Sigmoid colon (tissue), 7 donors: ENCODE data around the gene BTBD6. TPM values are rescaled to one million over a fixed set of nuclear protein-coding genes. Genes with fewer than 3 reads are reported as not detected.

ENCODE experiments used
- DNase-seq: peaks from one replicate; pipeline ENCODE4 v3.0.0-alpha.2; 2019
- H3K27ac ChIP-seq, 4 donors: fragments of 200-600 bp; sonication (generic); one replicate each; pipeline ENCODE4 v1.5.1; 2016 to 2019; ENCODE audit warnings: mild to moderate bottlenecking in 1 of 4
- H3K27me3 ChIP-seq, 3 donors: fragments of 200-600 bp; sonication (generic); one replicate each; pipeline ENCODE4 v1.5.1; 2019; ENCODE audit warnings: mild to moderate bottlenecking in 1 of 3
- H3K36me3 ChIP-seq, 4 donors: fragments of 200-600 bp; sonication (generic); one replicate each; pipeline ENCODE4 v1.5.1; 2016 to 2019
- H3K4me1 ChIP-seq, 4 donors: fragments of 200-600 bp; sonication (generic); one replicate each; pipeline ENCODE4 v1.5.1; 2017 to 2019
- H3K4me3 ChIP-seq, 4 donors: fragments of 200-600 bp; sonication (generic); one replicate each; pipeline ENCODE4 v1.5.1; 2017 to 2019; ENCODE audit warnings: mild to moderate bottlenecking in 2 of 4, moderate library complexity in 1 of 4
- H3K9me3 ChIP-seq, 4 donors: fragments of 200-600 bp in 3 of 4; sonication (generic) in 3 of 4; one replicate each; pipeline versions ENCODE4 v1.5.1 to v1.6.1; 2013 to 2019
- CTCF ChIP-seq, 4 experiments: fragments of 450-650 bp in 3 of 4; fragments of 200-600 bp in 1 of 4; IDR thresholded peaks; one replicate each; pipeline ENCODE4 v1.5.1; 2016 to 2019; ENCODE audit warnings: antibody characterized with exemption in 4 of 4, mild to moderate bottlenecking in 3 of 4, moderate library complexity in 2 of 4
- EP300 ChIP-seq, 4 donors: sonication (generic); formaldehyde crosslinking; IDR thresholded peaks; one replicate each; pipeline ENCODE4 v1.6.1; 2017; ENCODE audit warnings: antibody characterized with exemption in 4 of 4
- POLR2A ChIP-seq, 2 donors: fragments of 450-650 bp; IDR thresholded peaks; one replicate each; pipeline ENCODE4 v1.6.1; 2016; ENCODE audit warnings: antibody characterized with exemption in 2 of 2, mild to moderate bottlenecking in 2 of 2, moderate library complexity in 2 of 2
- POLR2AphosphoS5 ChIP-seq, 4 donors: sonication (generic); formaldehyde crosslinking; IDR thresholded peaks; one replicate each; pipeline ENCODE4 v1.6.1; 2017; ENCODE audit warnings: antibody characterized with exemption in 4 of 4
- WGBS, 2 donors: extraction: QIAGEN DNeasy Blood & Tissue Kit; methylation state at CpG; one replicate each; pipeline ENCODE4 v1.1.7; 2013; 5-methylcytosine and 5-hydroxymethylcytosine counted together
- intact Hi-C: fragments of 100-400 bp; cut with DNase I; formaldehyde crosslinking; loops from one replicate; pipeline ENCODE4 v1.15.1; 2023
- polyA plus RNA-seq, 3 donors: library from polyadenylated mRNA; stranded (reverse); fragments of 200-250 nt; gene quantifications; one replicate each; pipeline ENCODE4 v1.2.3, GENCODE V29; 2013
- total RNA-seq, 4 donors: library from RNA; depleted of rRNA; stranded (reverse); fragments of >200 nt; gene quantifications; one replicate each; pipeline ENCODE4 v1.1.0, GENCODE V29; 2016
- donor health status: healthy with polysubstance abuse.
- donor health status: Bipolar disorder and iron deficiency.
- donor health status: healthy.

Gene BTBD6
- total and polyA plus RNA-seq, 7 donors, result 31.3 to 63.7 (median 42.5) TPM

- H3K4me1 ChIP-seq, result peaks cover 0 to 16% (median 10%) of the 10 kb centered on the region in 4 donors
- peak in 1 of 4 donors; percentile 14 for TF ChIP-seq POLR2AphosphoS5 (IDR thresholded peaks at IDR 0.05)
- no peak for TF ChIP-seq CTCF (IDR thresholded peaks at IDR 0.05)
- intact Hi-C loops, result no loop called here
- peak overlapping the region; percentile 9 to 77 (median 66) for H3K27ac ChIP-seq
- peaks cover 0 to 86% (median 26%) of the 10 kb centered on the region in 4 donors for H3K36me3 ChIP-seq
- H3K27me3 ChIP-seq, result no peaks in the 10 kb centered on the region
- DNase-seq, result no peak
- H3K4me3 ChIP-seq, result no peak overlapping the region
- 91 to 92% methylated on average over 29 of the region's 29 CpGs for WGBS, 2 donors
- H3K9me3 ChIP-seq, result no peaks in the 10 kb centered on the region
These were observed 27.4 kb upstream of the BTBD6 start for GRCh38 chr14:105220699-105221597.

GRCh38 chr14:105221598-105222178, 26.6 kb upstream of the BTBD6 start:
- Histone ChIP-seq H3K36me3 (peaks cover 0 to 86% (median 30%) of the 10 kb centered on the region in 4 donors), H3K4me3 (no peak overlapping the region), H3K27me3 (no peaks in the 10 kb centered on the region), H3K4me1 (peaks cover 0 to 16% (median 10%) of the 10 kb centered on the region in 4 donors), H3K27ac (peak overlapping the region in 3 of 4 donors; percentile 64 to 77 (median 67)), H3K9me3 (no peaks in the 10 kb centered on the region)
- WGBS, 2 donors, result 95 to 96% methylated on average over 27 of the region's 27 CpGs
- DNase-seq, result no peak
- TF ChIP-seq POLR2A (IDR thresholded peaks at IDR 0.05), result no peak
- no peak for TF ChIP-seq POLR2AphosphoS5 (IDR thresholded peaks at IDR 0.05)
- no peak for TF ChIP-seq EP300 (IDR thresholded peaks at IDR 0.05)
- no peak for TF ChIP-seq CTCF (IDR thresholded peaks at IDR 0.05)
- intact Hi-C loops, result no loop called here

- Histone ChIP-seq H3K4me1 (peaks cover 0 to 16% (median 10%) of the 10 kb centered on the region in 4 donors), H3K9me3 (no peaks in the 10 kb centered on the region), H3K27ac (no peak overlapping the region), H3K27me3 (no peaks in the 10 kb centered on the region), H3K4me3 (no peak overlapping the region), H3K36me3 (peaks cover 0 to 75% (median 25%) of the 10 kb centered on the region in 4 donors)
- intact Hi-C loops, result no loop called here
- no peak for DNase-seq
- TF ChIP-seq EP300 (IDR thresholded peaks at IDR 0.05), result no peak
- TF ChIP-seq CTCF (IDR thresholded peaks at IDR 0.05), result no peak
- no peak for TF ChIP-seq POLR2AphosphoS5 (IDR thresholded peaks at IDR 0.05)
- WGBS, 2 donors, result 95% methylated on average over 16 of the region's 16 CpGs
These were observed 25.1 kb upstream of the BTBD6 start for GRCh38 chr14:105223260-105223659.

- peaks cover 0 to 68% (median 20%) of the 10 kb centered on the region in 4 donors for H3K36me3 ChIP-seq
- H3K27ac ChIP-seq, result no peak overlapping the region
- WGBS, 2 donors, result 94% methylated on average over 15 of the region's 15 CpGs
- no peaks in the 10 kb centered on the region for H3K27me3 ChIP-seq
- H3K4me3 ChIP-seq, result no peak overlapping the region
- intact Hi-C loops, result no loop called here
- TF ChIP-seq POLR2A (IDR thresholded peaks at IDR 0.05), result no peak
- no peak for TF ChIP-seq CTCF (IDR thresholded peaks at IDR 0.05)
- no peak for TF ChIP-seq POLR2AphosphoS5 (IDR thresholded peaks at IDR 0.05)
- TF ChIP-seq EP300 (IDR thresholded peaks at IDR 0.05), result no peak
- H3K4me1 ChIP-seq, result peaks cover 0 to 16% (median 10%) of the 10 kb centered on the region in 4 donors
- DNase-seq, result no peak
- H3K9me3 ChIP-seq, result no peaks in the 10 kb centered on the region
These were observed 24.4 kb upstream of the BTBD6 start for GRCh38 chr14:105223770-105224544.
